Measurements from ENCODE around the gene H2AZ1.

GRCh38 chr4:99946356-99947189 lies 3.5 kb downstream of the H2AZ1 start, which contains the start of gene DNAJB14:
- TF ChIP-seq CTCF (optimal IDR thresholded peaks at IDR 0.05 in 1 of 3, IDR thresholded peaks at IDR 0.05 in 1 of 3, conservative IDR thresholded peaks at IDR 0.05 in 1 of 3; ENCODE audit: extremely low read depth in 1 of 3, insufficient read depth in 2 of 3, low read length in 3 of 3) (no peak), EZH2 (IDR thresholded peaks at IDR 0.05; ENCODE audit: low read length) (no peak)

Measured in keratinocyte (primary cell).